B cell (primary cell): ENCODE measurements around the gene IL12B.

ENCODE experiments used
- EZH2 ChIP-seq: IDR thresholded peaks from 2 replicates; pipeline ENCODE4 v1.6.1; 2012; ENCODE audit warnings: borderline replicate concordance, low read depth, mild to moderate bottlenecking, moderate library complexity, low read length; ENCODE audit not compliant: insufficient read depth, poor library complexity, severe bottlenecking
- TF ChIP-seq, protein P1 (sequence below): fragments of 200-600 bp; IDR thresholded peaks from one replicate; pipeline ENCODE4 v1.8.0; 2022; ENCODE audit warnings: antibody characterized with exemption, mild to moderate bottlenecking

DNA sequence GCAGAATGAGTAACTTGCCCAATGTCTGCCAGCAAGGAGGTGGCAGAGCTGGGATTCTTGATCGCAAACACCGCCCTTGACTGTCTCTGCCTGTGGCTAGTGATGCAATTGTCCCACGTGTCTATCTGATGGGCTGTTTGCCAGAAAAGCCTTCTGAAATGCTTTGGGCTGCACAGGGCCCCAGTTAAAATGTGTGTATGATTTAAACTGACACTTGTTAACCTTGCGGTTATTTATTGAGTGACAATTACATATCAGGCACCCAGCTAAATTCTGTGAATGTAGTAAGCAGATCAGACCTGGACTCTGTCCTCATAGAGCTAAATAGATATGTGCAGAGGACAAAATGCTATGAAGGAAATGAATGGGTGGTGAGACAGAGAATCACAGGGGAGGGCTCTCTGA is 11.6 kb upstream of the IL12B start:
- TF ChIP-seq, protein P1, sequence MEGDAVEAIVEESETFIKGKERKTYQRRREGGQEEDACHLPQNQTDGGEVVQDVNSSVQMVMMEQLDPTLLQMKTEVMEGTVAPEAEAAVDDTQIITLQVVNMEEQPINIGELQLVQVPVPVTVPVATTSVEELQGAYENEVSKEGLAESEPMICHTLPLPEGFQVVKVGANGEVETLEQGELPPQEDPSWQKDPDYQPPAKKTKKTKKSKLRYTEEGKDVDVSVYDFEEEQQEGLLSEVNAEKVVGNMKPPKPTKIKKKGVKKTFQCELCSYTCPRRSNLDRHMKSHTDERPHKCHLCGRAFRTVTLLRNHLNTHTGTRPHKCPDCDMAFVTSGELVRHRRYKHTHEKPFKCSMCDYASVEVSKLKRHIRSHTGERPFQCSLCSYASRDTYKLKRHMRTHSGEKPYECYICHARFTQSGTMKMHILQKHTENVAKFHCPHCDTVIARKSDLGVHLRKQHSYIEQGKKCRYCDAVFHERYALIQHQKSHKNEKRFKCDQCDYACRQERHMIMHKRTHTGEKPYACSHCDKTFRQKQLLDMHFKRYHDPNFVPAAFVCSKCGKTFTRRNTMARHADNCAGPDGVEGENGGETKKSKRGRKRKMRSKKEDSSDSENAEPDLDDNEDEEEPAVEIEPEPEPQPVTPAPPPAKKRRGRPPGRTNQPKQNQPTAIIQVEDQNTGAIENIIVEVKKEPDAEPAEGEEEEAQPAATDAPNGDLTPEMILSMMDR, result no peak
- no peak for TF ChIP-seq EZH2
